ENCODE measurements around the gene C11orf86.

DNA sequence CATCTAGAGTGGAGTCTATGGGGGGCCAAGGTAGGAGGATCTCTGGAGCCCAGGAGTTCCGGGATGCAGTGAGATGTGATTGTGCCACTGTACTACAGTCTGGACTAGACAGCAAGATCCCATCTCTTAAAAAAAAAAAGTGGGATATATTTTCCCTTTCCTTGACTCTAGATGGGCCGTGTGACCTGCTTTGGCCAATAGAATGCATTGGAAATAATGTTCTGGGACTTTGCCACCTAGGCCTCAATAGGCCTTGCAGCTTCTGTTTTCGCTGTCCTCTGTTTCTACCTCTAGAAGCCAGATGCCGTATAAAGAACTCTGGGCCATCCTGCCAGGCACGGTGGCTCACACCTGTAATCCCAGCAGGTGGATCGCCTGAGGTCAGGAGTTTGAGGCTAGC lies 3.6 kb downstream of the C11orf86 start:
- TF ChIP-seq POLR2AphosphoS5 (IDR thresholded peaks at IDR 0.05) = no peak
- TF ChIP-seq, protein P1, sequence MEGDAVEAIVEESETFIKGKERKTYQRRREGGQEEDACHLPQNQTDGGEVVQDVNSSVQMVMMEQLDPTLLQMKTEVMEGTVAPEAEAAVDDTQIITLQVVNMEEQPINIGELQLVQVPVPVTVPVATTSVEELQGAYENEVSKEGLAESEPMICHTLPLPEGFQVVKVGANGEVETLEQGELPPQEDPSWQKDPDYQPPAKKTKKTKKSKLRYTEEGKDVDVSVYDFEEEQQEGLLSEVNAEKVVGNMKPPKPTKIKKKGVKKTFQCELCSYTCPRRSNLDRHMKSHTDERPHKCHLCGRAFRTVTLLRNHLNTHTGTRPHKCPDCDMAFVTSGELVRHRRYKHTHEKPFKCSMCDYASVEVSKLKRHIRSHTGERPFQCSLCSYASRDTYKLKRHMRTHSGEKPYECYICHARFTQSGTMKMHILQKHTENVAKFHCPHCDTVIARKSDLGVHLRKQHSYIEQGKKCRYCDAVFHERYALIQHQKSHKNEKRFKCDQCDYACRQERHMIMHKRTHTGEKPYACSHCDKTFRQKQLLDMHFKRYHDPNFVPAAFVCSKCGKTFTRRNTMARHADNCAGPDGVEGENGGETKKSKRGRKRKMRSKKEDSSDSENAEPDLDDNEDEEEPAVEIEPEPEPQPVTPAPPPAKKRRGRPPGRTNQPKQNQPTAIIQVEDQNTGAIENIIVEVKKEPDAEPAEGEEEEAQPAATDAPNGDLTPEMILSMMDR (IDR thresholded peaks at IDR 0.05) = no peak
